Central memory CD4-positive, alpha-beta T cell (primary cell): ENCODE results near the gene DNAJC30.

Source experiments
- DNase-seq: peaks from one replicate; pipeline ENCODE4 v3.0.0; 2022

The DNAJC30 gene

DNA sequence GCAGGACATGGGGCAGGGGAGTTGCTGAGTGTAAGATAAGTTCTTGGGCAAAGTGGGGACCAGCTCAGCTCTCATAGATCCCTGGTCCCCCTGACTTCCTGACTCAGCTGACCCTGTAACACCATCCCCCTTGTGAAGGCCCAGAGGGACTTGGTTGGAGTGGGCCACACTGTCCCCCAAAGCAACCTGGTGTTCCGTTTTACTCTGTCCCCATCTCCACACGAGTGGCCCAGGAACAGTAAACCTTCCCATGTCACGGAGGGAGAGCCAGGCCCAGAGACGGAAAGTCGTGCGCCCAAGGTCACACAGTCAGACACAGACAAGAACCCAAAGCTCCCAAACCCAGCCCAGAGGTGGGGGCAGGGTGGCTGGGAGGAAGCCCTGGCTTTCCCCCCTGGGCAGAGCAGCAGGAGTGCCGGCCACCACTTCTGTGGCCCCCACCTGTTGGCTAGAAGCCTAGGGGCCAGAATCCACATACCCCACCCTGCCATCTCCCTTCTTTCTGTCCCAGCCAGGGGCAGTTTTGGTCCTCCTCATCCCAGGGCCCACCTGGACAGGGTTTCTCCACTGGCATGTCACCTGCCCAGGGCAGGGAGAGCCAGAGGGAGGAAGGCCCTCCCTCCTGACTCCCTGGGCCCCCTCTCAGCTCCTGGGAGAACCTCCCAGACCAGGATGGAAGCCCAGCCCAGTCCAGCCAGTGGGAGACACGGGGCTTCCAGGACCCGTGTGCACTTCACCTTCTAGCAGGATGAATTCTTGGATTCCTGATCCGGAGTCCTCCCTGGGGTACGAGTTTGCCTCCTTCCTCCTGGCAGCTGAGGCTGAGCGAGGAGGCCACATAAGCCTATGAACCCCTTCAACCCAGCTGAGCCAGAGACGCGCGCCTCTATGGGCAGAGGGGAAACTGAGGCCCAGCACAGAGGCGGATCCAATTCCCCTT is 36.2 kb downstream of the DNAJC30 start:
- no peak for DNase-seq

- no peak for DNase-seq
Measured at GRCh38 chr7:73645643-73646174, 37.5 kb downstream of the DNAJC30 start.

GRCh38 chr7:73644688-73645286 is 38.5 kb downstream of the DNAJC30 start:
- no peak for DNase-seq

GRCh38 chr7:73642834-73643233 is 40.4 kb downstream of the DNAJC30 start:
- DNase-seq = no peak

DNA sequence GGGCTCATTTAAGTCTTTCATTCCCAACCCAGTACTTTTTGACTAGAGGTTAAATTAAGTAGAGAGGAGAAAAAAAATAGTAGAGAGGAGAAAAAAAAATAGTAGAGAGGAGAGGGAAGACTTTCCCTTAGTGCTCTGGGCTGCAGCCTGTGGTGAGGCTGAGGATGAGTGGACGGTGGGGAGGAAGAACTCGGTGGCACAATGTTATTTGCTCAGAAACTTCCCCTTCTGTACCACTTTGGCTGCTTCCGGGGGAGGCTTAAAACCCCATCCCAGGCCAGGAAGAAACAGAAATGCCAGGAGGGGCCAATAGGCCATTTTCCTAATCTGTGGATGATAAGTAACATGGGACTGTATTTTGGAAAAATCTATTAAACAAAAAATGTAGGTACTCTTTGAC is 44.3 kb downstream of the DNAJC30 start:
- no peak for DNase-seq

DNA sequence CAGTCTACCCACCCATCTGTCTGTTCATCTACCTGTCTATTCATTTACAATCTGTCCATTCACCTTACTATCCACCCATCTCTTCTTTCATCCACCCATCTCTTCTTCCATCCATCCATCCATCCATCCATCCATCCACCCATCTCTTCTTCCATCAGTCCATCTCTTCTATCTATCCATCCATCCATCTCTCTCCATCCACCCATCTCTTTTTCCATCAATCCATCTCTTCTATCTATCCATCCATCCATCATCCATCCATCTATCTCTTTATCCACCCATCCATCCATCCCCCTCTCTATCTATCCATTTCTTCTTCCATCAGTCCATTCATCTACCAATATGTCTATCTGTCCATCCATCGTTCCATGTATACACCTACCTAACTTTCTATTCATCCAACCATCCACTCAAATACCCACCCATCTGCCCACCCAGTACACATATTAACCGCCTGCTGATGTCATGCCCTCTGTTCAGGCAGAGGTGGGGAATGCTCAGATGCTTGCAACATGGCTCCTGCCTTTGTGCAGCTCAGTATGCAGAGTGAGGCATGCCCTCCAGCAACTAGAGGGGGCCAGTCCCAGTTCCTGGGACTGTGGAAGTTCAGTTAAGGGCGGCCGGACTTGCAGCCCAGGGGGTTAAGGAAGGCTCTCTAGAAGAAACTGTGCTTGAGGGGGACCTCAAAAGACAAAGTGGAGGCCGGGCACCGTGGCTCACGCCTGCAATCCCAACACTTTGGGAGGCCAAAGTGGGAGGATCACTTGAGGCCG is 47.6 kb downstream of the DNAJC30 start:
- no peak for DNase-seq

GRCh38 chr7:73633844-73634243 is 49.4 kb downstream of the DNAJC30 start:
- DNase-seq = no peak

DNA sequence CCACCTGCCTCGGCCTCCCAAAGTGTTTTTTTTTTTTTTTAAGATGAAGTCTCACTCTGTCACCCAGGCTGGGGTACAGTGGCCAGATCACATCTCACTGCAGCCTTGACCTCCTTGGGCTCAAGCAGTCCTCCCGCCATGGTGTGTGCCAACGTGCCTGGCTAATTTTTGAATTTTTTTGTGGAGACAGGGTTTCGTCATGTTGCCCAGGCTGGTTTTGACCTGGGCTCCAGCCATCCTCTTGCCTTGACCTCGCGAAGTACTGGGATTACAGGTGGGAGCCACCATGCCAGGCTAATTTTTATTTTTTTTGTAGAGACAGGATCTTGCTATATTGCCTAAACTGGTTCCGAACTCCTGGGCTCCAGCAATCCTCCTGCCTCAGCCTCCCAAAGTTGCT is 49.9 kb downstream of the DNAJC30 start:
- DNase-seq = no peak

DNA sequence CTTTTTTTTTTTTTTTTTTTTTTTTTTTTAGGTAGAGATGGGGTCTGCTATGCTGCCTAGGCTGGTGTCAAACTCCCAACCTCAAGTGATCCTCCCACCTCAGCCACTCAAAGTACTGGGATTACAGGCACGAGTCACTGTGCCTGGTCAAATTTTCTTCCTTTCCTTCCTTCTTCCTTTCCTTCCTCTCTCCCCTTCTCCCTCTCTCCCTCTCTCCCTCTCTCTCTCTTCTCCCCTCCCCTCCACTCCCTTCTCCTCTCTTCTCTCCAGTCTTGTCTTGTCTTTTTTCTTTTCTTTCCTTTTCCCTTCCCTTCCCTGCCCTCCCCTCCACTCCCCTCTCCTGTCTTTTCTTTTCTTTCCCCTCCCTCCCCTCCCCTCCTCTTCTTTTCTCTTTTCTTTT is 51.7 kb downstream of the DNAJC30 start:
- no peak for DNase-seq
